Measurements from ENCODE around the gene PLXNA1.

DNA sequence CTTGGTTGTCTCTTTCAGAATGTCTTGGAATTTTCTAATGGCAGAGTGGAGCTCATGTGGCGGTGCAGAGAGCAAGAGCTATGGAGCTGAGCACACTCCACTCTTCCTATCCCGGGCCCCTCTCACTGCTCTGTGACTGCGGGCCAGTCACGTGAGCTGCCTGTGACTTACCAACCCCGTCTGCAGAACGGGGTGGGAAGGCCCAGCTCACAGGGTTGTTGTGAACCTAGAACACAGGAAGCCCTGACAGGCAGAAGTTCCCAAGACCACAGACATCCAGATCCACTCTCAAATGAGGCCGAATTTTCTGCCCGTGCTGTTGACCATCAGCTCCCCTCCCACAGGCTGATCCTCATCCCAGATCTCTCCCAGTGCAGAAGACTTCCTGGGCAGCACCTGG lies 35.5 kb upstream of the PLXNA1 start:
- TF ChIP-seq TOX (CRISPR knock-in tag; IDR thresholded peaks at IDR 0.05; ENCODE audit: borderline replicate concordance) (no peak), OSR1 (CRISPR knock-in tag; IDR thresholded peaks at IDR 0.05) (no peak), RARB (CRISPR knock-in tag; IDR thresholded peaks at IDR 0.05) (no peak)
